NB4 (cell line): ENCODE data around the gene PRPSAP2.
"Not testable (repeated sequence)": the region's sequence is repeated elsewhere in the genome, so short reads cannot be mapped to it uniquely, and the experiment has no call there.

Source experiments
- DNase-seq: peaks from one replicate; pipeline ENCODE4 v3.0.0; 2010; ENCODE audit warnings: low read depth
- H3K4me3 ChIP-seq: one replicate; pipeline ENCODE4 v1.5.1; 2011; ENCODE audit warnings: mild to moderate bottlenecking, low read depth, low read length, moderate library complexity
- MAX ChIP-seq: IDR thresholded peaks from 2 replicates; pipeline ENCODE4 v1.6.1; 2011; ENCODE audit warnings: low read depth, low read length
- MYC ChIP-seq: IDR thresholded peaks from 2 replicates; pipeline ENCODE4 v1.6.1; 2011; ENCODE audit warnings: low read depth, low read length
- POLR2A ChIP-seq: IDR thresholded peaks from 2 replicates; pipeline ENCODE4 v1.6.1; 2011; ENCODE audit warnings: mild to moderate bottlenecking; ENCODE audit not compliant: insufficient read length; ENCODE audit errors: extremely low read depth
- TF ChIP-seq, protein P1 (sequence below): IDR thresholded peaks from one replicate; pipeline ENCODE4 v1.5.1; 2012; ENCODE audit warnings: low read depth, low read length

The PRPSAP2 gene

GRCh38 chr17:18919963-18920362 lies 62.0 kb downstream of the PRPSAP2 start:
- TF ChIP-seq MYC (no peak), MAX (no peak), POLR2A (no peak)
- TF ChIP-seq, protein P1, sequence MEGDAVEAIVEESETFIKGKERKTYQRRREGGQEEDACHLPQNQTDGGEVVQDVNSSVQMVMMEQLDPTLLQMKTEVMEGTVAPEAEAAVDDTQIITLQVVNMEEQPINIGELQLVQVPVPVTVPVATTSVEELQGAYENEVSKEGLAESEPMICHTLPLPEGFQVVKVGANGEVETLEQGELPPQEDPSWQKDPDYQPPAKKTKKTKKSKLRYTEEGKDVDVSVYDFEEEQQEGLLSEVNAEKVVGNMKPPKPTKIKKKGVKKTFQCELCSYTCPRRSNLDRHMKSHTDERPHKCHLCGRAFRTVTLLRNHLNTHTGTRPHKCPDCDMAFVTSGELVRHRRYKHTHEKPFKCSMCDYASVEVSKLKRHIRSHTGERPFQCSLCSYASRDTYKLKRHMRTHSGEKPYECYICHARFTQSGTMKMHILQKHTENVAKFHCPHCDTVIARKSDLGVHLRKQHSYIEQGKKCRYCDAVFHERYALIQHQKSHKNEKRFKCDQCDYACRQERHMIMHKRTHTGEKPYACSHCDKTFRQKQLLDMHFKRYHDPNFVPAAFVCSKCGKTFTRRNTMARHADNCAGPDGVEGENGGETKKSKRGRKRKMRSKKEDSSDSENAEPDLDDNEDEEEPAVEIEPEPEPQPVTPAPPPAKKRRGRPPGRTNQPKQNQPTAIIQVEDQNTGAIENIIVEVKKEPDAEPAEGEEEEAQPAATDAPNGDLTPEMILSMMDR: no peak
- DNase-seq: no peak
- H3K4me3 ChIP-seq: no peak overlapping the region

DNA sequence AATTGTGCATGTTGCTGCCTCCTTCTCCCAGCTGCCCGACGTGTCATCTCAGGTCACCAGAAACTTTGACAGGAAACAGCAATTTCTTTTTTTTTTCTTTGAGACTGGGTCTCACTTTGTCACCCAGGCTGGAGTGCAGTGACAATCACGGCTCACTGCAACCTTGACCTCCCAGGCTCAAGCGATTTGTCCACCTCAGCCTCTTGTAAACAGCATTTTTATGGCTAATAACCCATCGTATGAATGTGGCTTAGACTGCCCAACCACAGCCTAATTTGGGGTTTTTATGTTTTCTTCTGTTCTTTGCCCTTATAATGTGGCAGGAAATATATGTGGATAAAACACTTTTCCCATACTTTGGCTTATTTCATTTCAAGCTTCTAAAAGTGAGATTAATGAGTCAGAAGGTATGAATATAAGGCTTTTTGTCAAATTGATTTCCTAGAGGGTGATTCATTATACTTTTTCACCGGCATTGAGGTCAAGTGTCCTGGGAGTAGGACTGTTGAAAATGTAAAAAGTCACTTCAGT lies 63.0 kb downstream of the PRPSAP2 start:
- no peak overlapping the region for H3K4me3 ChIP-seq
- no peak for DNase-seq
- TF ChIP-seq, protein P1: no peak
- TF ChIP-seq MYC (no peak), POLR2A (no peak), MAX (no peak)

GRCh38 chr17:18921485-18921884 lies 63.6 kb downstream of the PRPSAP2 start:
- no peak for TF ChIP-seq POLR2A
- TF ChIP-seq MAX: no peak
- TF ChIP-seq, protein P1: no peak
- no peak for TF ChIP-seq MYC
- H3K4me3 ChIP-seq: no peak overlapping the region
- DNase-seq: no peak

DNA sequence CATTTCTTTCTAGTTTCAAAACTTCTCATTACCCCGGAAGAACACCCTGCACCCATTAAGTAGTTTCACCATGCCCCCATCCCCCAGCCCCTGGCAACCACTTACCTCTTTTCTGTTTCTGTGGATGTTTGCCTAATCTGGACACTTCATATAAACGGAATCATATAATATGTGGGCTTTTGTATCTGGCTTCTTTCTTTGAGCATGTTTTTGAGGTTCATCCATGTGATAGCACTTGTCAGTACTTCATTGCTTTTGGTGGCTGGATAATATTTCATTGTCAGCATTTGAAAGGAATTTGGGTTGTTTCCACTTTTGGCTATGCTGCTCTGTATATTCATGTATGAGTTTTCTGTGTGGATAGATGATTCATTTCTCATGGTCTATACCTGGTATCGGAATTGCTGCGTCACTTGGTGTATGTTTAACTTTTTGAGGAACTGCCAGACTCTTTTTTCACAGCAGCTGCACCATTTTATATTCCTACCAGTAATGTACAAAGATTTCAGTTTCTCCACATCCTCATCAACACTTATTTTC lies 64.1 kb downstream of the PRPSAP2 start:
- TF ChIP-seq POLR2A: no peak
- TF ChIP-seq, protein P1: no peak
- no peak for TF ChIP-seq MAX
- TF ChIP-seq MYC: no peak
- no peak for DNase-seq
- H3K4me3 ChIP-seq: no peak overlapping the region

GRCh38 chr17:18922596-18922995 lies 64.7 kb downstream of the PRPSAP2 start:
- H3K4me3 ChIP-seq: not testable (repeated sequence)

GRCh38 chr17:18925187-18925586 lies 67.3 kb downstream of the PRPSAP2 start:
- TF ChIP-seq MAX (no peak), MYC (no peak), POLR2A (no peak)
- TF ChIP-seq, protein P1: no peak
- no peak overlapping the region for H3K4me3 ChIP-seq
- no peak for DNase-seq

More at GRCh38 chr17:18922596-18922995, 64.7 kb downstream of the PRPSAP2 start:
- not testable (repeated sequence) for DNase-seq
